H9 (cell line): Measurements from ENCODE around the gene ERFE. TPM values are rescaled to one million over a fixed set of nuclear protein-coding genes. Genes with fewer than 3 reads are reported as not detected.
"Not testable (repeated sequence)": the region's sequence is repeated elsewhere in the genome, so short reads cannot be mapped to it uniquely, and the experiment has no call there.

Source experiments
- DNase-seq: peaks from one replicate; pipeline ENCODE4 v3.0.0-alpha.2; 2017
- H2AFZ ChIP-seq: one replicate; pipeline ENCODE4 v1.6.1; 2013; ENCODE audit warnings: mild to moderate bottlenecking, low read length, control low read depth, moderate library complexity
- H2AK5ac ChIP-seq: 2 replicates; pipeline ENCODE4 v1.6.1; 2013; ENCODE audit warnings: low read length, control low read depth, mixed read lengths; ENCODE audit not compliant: insufficient read length
- H2BK120ac ChIP-seq: one replicate; pipeline ENCODE4 v1.6.1; 2013; ENCODE audit warnings: low read depth, mild to moderate bottlenecking, low read length, control low read depth, inconsistent platforms; ENCODE audit not compliant: poor library complexity, severe bottlenecking
- H2BK12ac ChIP-seq: 2 replicates; pipeline ENCODE4 v1.6.1; 2013; ENCODE audit warnings: low read length, control low read depth, mixed read lengths, low read depth; ENCODE audit not compliant: insufficient read length
- H2BK15ac ChIP-seq: 2 replicates; pipeline ENCODE4 v1.6.1; 2013; ENCODE audit warnings: low read depth, low read length, control low read depth
- H2BK20ac ChIP-seq: one replicate; pipeline ENCODE4 v1.6.1; 2013; ENCODE audit warnings: low read depth, mild to moderate bottlenecking, low read length, control low read depth, inconsistent platforms; ENCODE audit not compliant: poor library complexity, severe bottlenecking
- H2BK5ac ChIP-seq: 2 replicates; pipeline ENCODE4 v1.6.1; 2013; ENCODE audit warnings: low read length, control low read depth, mixed read lengths; ENCODE audit not compliant: insufficient read length
- H3K14ac ChIP-seq: 2 replicates; pipeline ENCODE4 v1.6.1; 2013; ENCODE audit warnings: low read length, control low read depth; ENCODE audit not compliant: insufficient read depth
- H3K18ac ChIP-seq: 2 replicates; pipeline ENCODE4 v1.6.1; 2013; ENCODE audit warnings: low read depth, mild to moderate bottlenecking, mixed read lengths, low read length, control low read depth; ENCODE audit not compliant: insufficient read length
- H3K23ac ChIP-seq: 2 replicates; pipeline ENCODE4 v1.6.1; 2013; ENCODE audit warnings: low read length, control low read depth, mixed read lengths, low read depth; ENCODE audit not compliant: insufficient read length
- H3K23me2 ChIP-seq: 2 replicates; pipeline ENCODE4 v1.6.1; 2013; ENCODE audit warnings: low read depth, mild to moderate bottlenecking, mixed read lengths, low read length, control low read depth; ENCODE audit not compliant: insufficient read length, poor library complexity, severe bottlenecking
- H3K27ac ChIP-seq: 2 replicates; pipeline ENCODE4 v1.5.1; 2013; ENCODE audit warnings: low read length, control low read depth, mixed read lengths, low read depth; ENCODE audit not compliant: insufficient read length
- H3K27me3 ChIP-seq: 2 replicates; pipeline ENCODE4 v1.6.1; 2013; ENCODE audit warnings: low read length, control low read depth, inconsistent platforms; ENCODE audit not compliant: insufficient read depth
- H3K4ac ChIP-seq: 2 replicates; pipeline ENCODE4 v1.6.1; 2013; ENCODE audit warnings: low read depth, mild to moderate bottlenecking, control low read depth, inconsistent platforms, low read length, moderate library complexity
- H3K4me1 ChIP-seq: 2 replicates; pipeline ENCODE4 v1.6.1; 2013; ENCODE audit warnings: low read length, control low read depth, inconsistent platforms; ENCODE audit not compliant: insufficient read depth
- H3K4me2 ChIP-seq: 2 replicates; pipeline ENCODE4 v1.6.1; 2013; ENCODE audit warnings: low read length, control low read depth, mixed read lengths; ENCODE audit not compliant: insufficient read length, insufficient read depth
- H3K56ac ChIP-seq: 2 replicates; pipeline ENCODE4 v1.6.1; 2013; ENCODE audit warnings: low read depth, mild to moderate bottlenecking, mixed read lengths, low read length, control low read depth; ENCODE audit not compliant: insufficient read length
- H3K79me1 ChIP-seq: 2 replicates; pipeline ENCODE4 v1.6.1; 2013; ENCODE audit warnings: low read depth, mild to moderate bottlenecking, moderate library complexity, low read length, control low read depth, inconsistent platforms; ENCODE audit not compliant: insufficient read depth, poor library complexity, severe bottlenecking
- H3K79me2 ChIP-seq: 2 replicates; pipeline ENCODE4 v1.6.1; 2013; ENCODE audit warnings: low read length, control low read depth, inconsistent platforms; ENCODE audit not compliant: insufficient read depth
- H3K9ac ChIP-seq: 2 replicates; pipeline ENCODE4 v1.6.1; 2013; ENCODE audit warnings: low read length, control low read depth, mixed read lengths; ENCODE audit not compliant: insufficient read length; ENCODE audit errors: extremely low read depth
- H3K9me3 ChIP-seq: one replicate; pipeline ENCODE4 v1.6.1; 2013; ENCODE audit warnings: low read depth, low read length, inconsistent platforms; ENCODE audit not compliant: control insufficient read depth
- H3T11ph ChIP-seq: one replicate; pipeline ENCODE4 v1.6.1; 2013; ENCODE audit warnings: mild to moderate bottlenecking, low read length, control low read depth, inconsistent platforms
- H4K20me1 ChIP-seq: one replicate; pipeline ENCODE4 v1.6.1; 2013; ENCODE audit not compliant: control insufficient read depth, insufficient read length, insufficient read depth
- H4K5ac ChIP-seq: 2 replicates; pipeline ENCODE4 v1.6.1; 2013; ENCODE audit warnings: low read depth, mild to moderate bottlenecking, mixed read lengths, low read length, control low read depth; ENCODE audit not compliant: insufficient read length
- H4K8ac ChIP-seq: replicated peaks from 2 replicates; pipeline ENCODE4 v1.6.1; 2013; ENCODE audit warnings: low read length, control low read depth, mixed read lengths, low read depth; ENCODE audit not compliant: insufficient read length
- H4K91ac ChIP-seq: 2 replicates; pipeline ENCODE4 v1.6.1; 2013; ENCODE audit warnings: low read depth, mild to moderate bottlenecking, moderate library complexity, mixed read lengths, low read length, control low read depth; ENCODE audit not compliant: insufficient read length
- H3K27ac Mint-ChIP-seq, 3 experiments: 2 replicates in 2 of 3; 3 replicates in 1 of 3; pipeline ENCODE4 v1.8.0; 2020 to 2021; ENCODE audit warnings: mixed read lengths in 3 of 3, mild to moderate bottlenecking in 1 of 3, moderate library complexity in 1 of 3
- H3K27me3 Mint-ChIP-seq: 2 replicates; pipeline ENCODE4 v1.8.0; 2021; ENCODE audit warnings: low read depth, mild to moderate bottlenecking, moderate library complexity, mixed read lengths
- H3K36me3 Mint-ChIP-seq, 3 experiments: 2 replicates in 2 of 3; 3 replicates in 1 of 3; pipeline ENCODE4 v1.8.0; 2020 to 2021; ENCODE audit warnings: low read depth in 3 of 3, mixed read lengths in 3 of 3; ENCODE audit not compliant: insufficient read depth in 1 of 3
- H3K4me1 Mint-ChIP-seq, 2 experiments: 2 replicates each; pipeline ENCODE4 v1.8.0; 2020; ENCODE audit warnings: mixed read lengths in 2 of 2
- H3K4me3 Mint-ChIP-seq, 2 experiments: 2 replicates in 1 of 2; 3 replicates in 1 of 2; pipeline ENCODE4 v1.8.0; 2020 to 2021; ENCODE audit warnings: mild to moderate bottlenecking in 2 of 2, mixed read lengths in 2 of 2, moderate library complexity in 1 of 2
- H3K9me3 Mint-ChIP-seq, 2 experiments: 2 replicates in 1 of 2; 3 replicates in 1 of 2; pipeline ENCODE4 v1.8.0; 2020; ENCODE audit warnings: mild to moderate bottlenecking in 2 of 2, mixed read lengths in 2 of 2, moderate library complexity in 1 of 2
- CTCF ChIP-seq: fragments of 200-600 bp; sonication (generic); conservative IDR thresholded peaks from 3 replicates; pipeline ENCODE4 v1.8.0; 2021; ENCODE audit warnings: antibody characterized with exemption, mild to moderate bottlenecking
- WGBS: extraction: QIAGEN DNeasy Blood & Tissue Kit; methylation state at CpG from one replicate; pipeline ENCODE4 v1.1.7; 2013; ENCODE audit warnings: missing lambda C conversion rate, low lambda C conversion rate, mixed read lengths; ENCODE audit not compliant: insufficient read length; ENCODE audit errors: extremely low coverage; 5-methylcytosine and 5-hydroxymethylcytosine counted together
- total RNA-seq: library from RNA; stranded (reverse); gene quantifications from 2 replicates; pipeline ENCODE4 v1.2.1, GENCODE V29; 2021

The ERFE gene
- total RNA-seq, 1 experiment from 2014 or later, result 2.1 TPM

- H2AK5ac ChIP-seq, result no peak overlapping the region
- H4K91ac ChIP-seq, result no peak overlapping the region
- H3T11ph ChIP-seq, result no peak overlapping the region
- peaks cover 5% of the 10 kb centered on the region; the same call in 1 of the 2 replicates for H3K27me3 Mint-ChIP-seq
- H2BK5ac ChIP-seq, result no peak overlapping the region
- no peak for DNase-seq
- no peak overlapping the region for H3K4me2 ChIP-seq
- no peak overlapping the region for H3K4ac ChIP-seq
- H3K23me2 ChIP-seq, result no peaks in the 10 kb centered on the region
- H3K4me1 ChIP-seq, result no peaks in the 10 kb centered on the region
- no peak overlapping the region for H4K5ac ChIP-seq
- H3K18ac ChIP-seq, result no peak overlapping the region
- no peak overlapping the region; a peak in 1 of 7 replicates for H3K27ac Mint-ChIP-seq
- H2BK20ac ChIP-seq, result no peak overlapping the region
- no peak for TF ChIP-seq CTCF
- no peak overlapping the region for H2BK15ac ChIP-seq
- no peaks in the 10 kb centered on the region for H4K20me1 ChIP-seq
- H3K9ac ChIP-seq, result no peak overlapping the region
- H3K14ac ChIP-seq, result no peak overlapping the region
- H3K27ac ChIP-seq, result no peak overlapping the region
- no peak overlapping the region for H3K56ac ChIP-seq
- H2BK120ac ChIP-seq, result no peak overlapping the region
- WGBS, result no CpG with 5 or more reads among the region's 21 CpGs
- no peaks in the 10 kb centered on the region for H3K9me3 ChIP-seq
- no peak overlapping the region for H2AFZ ChIP-seq
- no peaks in the 10 kb centered on the region for H3K79me2 ChIP-seq
- peaks cover 16 to 51% (median 35%) of the 10 kb centered on the region in 3 experiments; a peak in 6 of 7 replicates for H3K36me3 Mint-ChIP-seq
- H3K27me3 ChIP-seq, result no peaks in the 10 kb centered on the region
- H2BK12ac ChIP-seq, result no peak overlapping the region
- no peak overlapping the region for H3K4me3 Mint-ChIP-seq
- H4K8ac ChIP-seq, result no peak overlapping the region
- H3K4me1 Mint-ChIP-seq, result no peaks in the 10 kb centered on the region
- H3K79me1 ChIP-seq, result no peaks in the 10 kb centered on the region
- no peaks in the 10 kb centered on the region for H3K9me3 Mint-ChIP-seq
- H3K23ac ChIP-seq, result no peak overlapping the region
These were observed 11.8 kb downstream of the ERFE start for GRCh38 chr2:238170386-238171071.

- not testable (repeated sequence) for H3K9me3 ChIP-seq, H3K23ac ChIP-seq, H2BK12ac ChIP-seq, H4K8ac ChIP-seq, H2BK120ac ChIP-seq, H3K23me2 ChIP-seq, H3K27me3 Mint-ChIP-seq, H3K9me3 Mint-ChIP-seq, H2BK20ac ChIP-seq, H3K4me2 ChIP-seq, H3K4me3 Mint-ChIP-seq, H3K4ac ChIP-seq, H3K4me1 Mint-ChIP-seq, H2AFZ ChIP-seq, H3K27ac Mint-ChIP-seq, H2BK15ac ChIP-seq, H3K9ac ChIP-seq, DNase-seq, H3K18ac ChIP-seq, H3K4me1 ChIP-seq, H3T11ph ChIP-seq, H3K27me3 ChIP-seq, H4K5ac ChIP-seq, H3K79me1 ChIP-seq, H3K14ac ChIP-seq, H2AK5ac ChIP-seq, H3K27ac ChIP-seq, H4K20me1 ChIP-seq, H3K56ac ChIP-seq, H4K91ac ChIP-seq, H2BK5ac ChIP-seq, H3K79me2 ChIP-seq
- WGBS, result no CpG with 5 or more reads among the region's 5 CpGs
- peaks cover 16 to 54% (median 35%) of the 10 kb centered on the region in 3 experiments; a peak in 6 of 7 replicates for H3K36me3 Mint-ChIP-seq
These were observed 12.3 kb downstream of the ERFE start for GRCh38 chr2:238171072-238171431.
